SJSA1 (cell line): ENCODE data around the gene EFEMP1. TPM values are rescaled to one million over a fixed set of nuclear protein-coding genes. Genes with fewer than 3 reads are reported as not detected.

ENCODE experiments used
- DNase-seq, 2 experiments: peaks; one replicate each; pipeline ENCODE4 v3.0.0-alpha.2; 2015 to 2020; ENCODE audit warnings: low spot score in 2 of 2, low read depth in 1 of 2
- H3K27ac ChIP-seq: fragments of 250-450 bp; sonication (Bioruptor Pico); 2 replicates; pipeline ENCODE4 v1.5.1; 2020; ENCODE audit warnings: mild to moderate bottlenecking, moderate library complexity
- H3K27me3 ChIP-seq: fragments of 250-450 bp; sonication (Bioruptor Pico); replicated peaks from 2 replicates; pipeline ENCODE4 v1.5.1; 2020; ENCODE audit warnings: mild to moderate bottlenecking, moderate library complexity
- H3K36me3 ChIP-seq: fragments of 250-450 bp; sonication (Bioruptor Pico); 2 replicates; pipeline ENCODE4 v1.5.1; 2020; ENCODE audit warnings: mild to moderate bottlenecking
- H3K4me1 ChIP-seq: fragments of 250-450 bp; sonication (Bioruptor Pico); replicated peaks from 2 replicates; pipeline ENCODE4 v1.6.1; 2021; ENCODE audit warnings: mild to moderate bottlenecking
- H3K4me3 ChIP-seq: fragments of 250-450 bp; sonication (Bioruptor Pico); 2 replicates; pipeline ENCODE4 v1.5.1; 2020; ENCODE audit warnings: mild to moderate bottlenecking
- H3K9me3 ChIP-seq: fragments of 250-450 bp; sonication (Bioruptor Pico); replicated peaks from 2 replicates; pipeline ENCODE4 v1.5.1; 2020; ENCODE audit warnings: mild to moderate bottlenecking
- total RNA-seq: library from RNA; depleted of rRNA; stranded (reverse); fragments of >200 nt; shearing (Covaris generic); gene quantifications from 2 replicates; pipeline ENCODE4 v1.2.3, GENCODE V29; 2014

The EFEMP1 gene
- total RNA-seq, 1 experiment from 2014 or later = 287 TPM

DNA sequence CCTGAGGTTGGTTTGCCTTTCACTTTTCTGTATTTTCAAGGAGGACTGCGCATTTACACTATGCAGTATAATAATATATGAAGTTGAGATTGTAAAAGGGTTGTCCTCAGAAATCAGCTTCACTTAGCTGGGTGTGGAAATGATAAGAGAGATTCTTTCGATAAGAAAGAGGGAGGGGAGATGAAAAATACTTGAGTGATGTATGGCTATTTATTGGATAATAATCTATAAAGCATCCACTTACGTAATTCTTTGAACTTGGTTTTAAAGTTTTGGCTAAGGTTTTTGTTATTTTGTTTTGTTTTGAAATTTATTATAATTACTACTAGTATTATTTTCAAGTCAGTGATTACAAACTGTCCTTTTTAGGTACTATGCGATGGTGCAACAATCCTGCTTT, 40.6 kb downstream of the EFEMP1 start:
- no peaks in the 10 kb centered on the region for H3K9me3 ChIP-seq
- peaks cover 46% of the 10 kb centered on the region for H3K4me1 ChIP-seq
- DNase-seq = no peak
- no peak overlapping the region for H3K4me3 ChIP-seq
- H3K27ac ChIP-seq = no peak overlapping the region
- peaks cover 46% of the 10 kb centered on the region for H3K36me3 ChIP-seq
- H3K27me3 ChIP-seq = no peaks in the 10 kb centered on the region

GRCh38 chr2:55880416-55881143, 43.0 kb downstream of the EFEMP1 start:
- no peaks in the 10 kb centered on the region for H3K27me3 ChIP-seq
- DNase-seq = no peak
- peaks cover 33% of the 10 kb centered on the region for H3K4me1 ChIP-seq
- H3K9me3 ChIP-seq = no peaks in the 10 kb centered on the region
- H3K4me3 ChIP-seq = no peak overlapping the region
- H3K36me3 ChIP-seq = peaks cover 63% of the 10 kb centered on the region
- no peak overlapping the region for H3K27ac ChIP-seq

- Histone ChIP-seq H3K27ac (no peak overlapping the region), H3K4me1 (peaks cover 29% of the 10 kb centered on the region), H3K9me3 (no peaks in the 10 kb centered on the region), H3K36me3 (peaks cover 61% of the 10 kb centered on the region), H3K4me3 (no peak overlapping the region), H3K27me3 (no peaks in the 10 kb centered on the region)
- no peak for DNase-seq
Observed at GRCh38 chr2:55879976-55880375, 43.6 kb downstream of the EFEMP1 start.

GRCh38 chr2:55877087-55877436, 46.5 kb downstream of the EFEMP1 start:
- Histone ChIP-seq H3K4me3 (no peak overlapping the region), H3K27ac (no peak overlapping the region), H3K4me1 (peaks cover 12% of the 10 kb centered on the region; the same call in 1 of the 2 replicates), H3K27me3 (no peaks in the 10 kb centered on the region), H3K9me3 (no peaks in the 10 kb centered on the region), H3K36me3 (peaks cover 65% of the 10 kb centered on the region)
- no peak for DNase-seq

GRCh38 chr2:55876429-55877086, 47.0 kb downstream of the EFEMP1 start:
- Histone ChIP-seq H3K27me3 (no peaks in the 10 kb centered on the region), H3K27ac (no peak overlapping the region), H3K36me3 (peaks cover 65% of the 10 kb centered on the region), H3K9me3 (no peaks in the 10 kb centered on the region), H3K4me1 (peaks cover 12% of the 10 kb centered on the region; the same call in 1 of the 2 replicates), H3K4me3 (no peak overlapping the region)
- DNase-seq = no peak

DNA sequence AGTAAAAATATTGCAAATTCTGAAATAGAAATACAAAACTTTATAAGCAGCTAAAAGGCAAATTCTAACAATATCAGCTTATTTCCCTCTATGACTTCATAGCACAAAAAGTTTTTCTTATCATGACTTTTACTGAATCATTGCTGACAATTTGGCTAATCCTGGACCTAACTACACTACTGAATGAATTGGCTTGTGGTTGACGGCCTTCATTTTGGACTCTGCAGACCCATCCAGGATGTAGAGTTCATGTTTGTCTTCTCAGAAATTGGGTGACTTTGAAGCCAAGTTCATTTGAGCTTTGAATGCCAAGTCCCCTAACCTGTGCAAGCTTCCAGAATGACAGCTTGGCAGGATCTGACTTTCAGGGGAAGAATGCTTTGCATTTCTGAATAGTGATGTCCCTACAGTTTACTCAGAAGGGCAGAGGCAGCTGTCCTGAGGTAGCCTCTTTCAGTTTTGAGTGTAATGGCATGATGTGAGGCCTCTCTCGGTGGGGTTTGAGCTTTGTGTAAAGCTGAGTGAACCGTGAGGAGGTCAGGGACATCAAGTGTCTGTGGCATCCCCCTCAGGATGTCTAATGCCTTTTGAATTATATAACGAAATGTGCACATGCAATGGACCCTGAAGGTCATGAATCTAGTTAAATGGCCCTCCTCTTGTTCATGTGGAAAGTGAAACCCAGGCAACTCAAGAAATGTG, 48.0 kb downstream of the EFEMP1 start:
- peaks cover 61% of the 10 kb centered on the region for H3K36me3 ChIP-seq
- H3K9me3 ChIP-seq = no peaks in the 10 kb centered on the region
- H3K4me3 ChIP-seq = no peak overlapping the region
- H3K27me3 ChIP-seq = no peaks in the 10 kb centered on the region
- H3K27ac ChIP-seq = no peak overlapping the region; the same call in 1 of the 2 replicates
- no peak for DNase-seq
- H3K4me1 ChIP-seq = peaks cover 10% of the 10 kb centered on the region; the same call in 1 of the 2 replicates

GRCh38 chr2:55874338-55874737, 49.2 kb downstream of the EFEMP1 start:
- Histone ChIP-seq H3K36me3 (peaks cover 57% of the 10 kb centered on the region), H3K4me3 (no peak overlapping the region), H3K9me3 (no peaks in the 10 kb centered on the region), H3K4me1 (peaks cover 7% of the 10 kb centered on the region; the same call in 1 of the 2 replicates), H3K27ac (no peak overlapping the region), H3K27me3 (no peaks in the 10 kb centered on the region)
- DNase-seq = no peak

GRCh38 chr2:55871637-55872036, 51.9 kb downstream of the EFEMP1 start:
- Histone ChIP-seq H3K27ac (no peak overlapping the region), H3K4me1 (peaks cover 7% of the 10 kb centered on the region; the same call in 1 of the 2 replicates), H3K36me3 (peaks cover 40% of the 10 kb centered on the region)

GRCh38 chr2:55869637-55870325, 53.8 kb downstream of the EFEMP1 start:
- H3K9me3 ChIP-seq = no peaks in the 10 kb centered on the region
- no peaks in the 10 kb centered on the region for H3K27me3 ChIP-seq
- no peak overlapping the region for H3K27ac ChIP-seq
- no peak for DNase-seq
- H3K36me3 ChIP-seq = peaks cover 37% of the 10 kb centered on the region
- no peak overlapping the region for H3K4me3 ChIP-seq
- peaks cover 5% of the 10 kb centered on the region; the same call in 1 of the 2 replicates for H3K4me1 ChIP-seq

More at GRCh38 chr2:55871637-55872036, 51.9 kb downstream of the EFEMP1 start:
- DNase-seq = no peak
- Histone ChIP-seq H3K9me3 (no peaks in the 10 kb centered on the region), H3K27me3 (no peaks in the 10 kb centered on the region), H3K4me3 (no peak overlapping the region)

DNA sequence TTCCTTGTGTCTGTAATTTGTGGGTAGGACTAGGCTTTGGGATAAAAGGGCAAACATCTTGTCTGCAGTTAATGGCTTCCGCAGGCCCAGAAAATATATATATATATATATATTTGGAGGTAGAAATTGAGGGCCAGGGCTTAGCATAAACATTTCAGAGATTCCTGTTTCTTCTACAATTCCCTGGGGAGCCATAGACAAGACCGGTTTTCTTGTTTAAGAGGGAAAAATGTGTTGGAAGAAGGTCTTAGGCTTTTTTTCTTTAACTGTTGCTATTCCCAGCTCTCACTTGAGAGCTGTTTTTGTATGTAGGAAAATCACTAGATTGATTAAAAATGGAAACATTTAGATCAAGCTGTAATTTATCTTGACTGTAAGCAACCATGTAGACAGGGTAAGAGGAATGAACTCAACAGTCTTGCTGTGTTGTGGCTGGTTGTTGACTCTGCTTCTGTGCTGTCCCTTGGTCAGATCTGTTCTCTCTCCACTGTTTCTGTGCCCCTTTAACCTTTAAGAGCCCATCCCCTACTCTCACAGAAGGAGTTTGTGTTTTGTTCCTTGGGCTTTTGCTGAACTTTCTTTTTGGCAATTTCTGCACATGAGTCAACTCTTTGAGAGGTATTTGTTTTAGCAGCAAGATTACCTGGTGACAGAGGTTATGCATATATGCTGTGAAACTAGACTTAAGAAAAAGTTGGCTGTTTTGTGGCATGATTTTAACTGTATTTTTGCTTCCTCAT, 58.3 kb downstream of the EFEMP1 start:
- Histone ChIP-seq H3K4me1 (peaks cover 27% of the 10 kb centered on the region), H3K27me3 (no peaks in the 10 kb centered on the region), H3K4me3 (no peak overlapping the region), H3K27ac (peak overlapping the region; percentile 22; the same call in 1 of the 2 replicates), H3K36me3 (peaks cover 17% of the 10 kb centered on the region), H3K9me3 (no peaks in the 10 kb centered on the region)
- no peak for DNase-seq

DNA sequence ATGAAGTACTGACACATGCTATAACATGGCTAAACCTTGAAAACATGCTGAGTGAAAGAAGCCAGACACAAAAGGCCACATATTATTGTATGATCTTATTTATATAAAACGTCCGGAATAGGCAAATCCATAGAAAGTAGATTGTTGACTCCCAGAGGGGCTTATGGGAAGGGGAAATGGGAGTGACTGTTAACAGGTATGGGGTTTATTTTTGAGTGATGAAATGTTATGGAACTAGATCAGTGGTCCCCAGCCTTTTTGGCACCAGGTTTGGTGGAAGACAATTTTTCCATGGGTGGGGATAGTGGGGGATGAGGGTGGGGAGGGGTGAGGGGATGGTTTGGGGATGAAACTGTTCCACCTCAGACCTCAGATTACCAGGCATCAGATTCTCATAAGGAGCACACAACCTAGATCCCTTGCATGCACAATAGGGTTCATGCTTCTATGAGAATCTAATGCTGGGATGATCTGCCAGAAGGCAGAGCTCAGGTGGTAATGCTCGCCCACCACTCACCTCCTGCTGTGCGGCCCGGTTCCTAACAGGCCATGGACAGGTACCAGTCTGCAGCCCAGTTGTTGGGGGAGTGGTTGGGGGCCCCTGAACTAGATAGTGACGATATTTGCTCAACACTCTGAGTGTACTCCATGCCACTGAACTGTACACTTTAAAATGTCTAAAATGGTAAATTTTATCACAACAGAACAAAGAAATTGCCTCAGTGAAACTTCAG, 59.1 kb downstream of the EFEMP1 start:
- Histone ChIP-seq H3K27ac (no peak overlapping the region), H3K27me3 (no peaks in the 10 kb centered on the region), H3K4me3 (no peak overlapping the region), H3K4me1 (peaks cover 27% of the 10 kb centered on the region), H3K36me3 (peaks cover 12% of the 10 kb centered on the region), H3K9me3 (no peaks in the 10 kb centered on the region)
- DNase-seq = no peak

DNA sequence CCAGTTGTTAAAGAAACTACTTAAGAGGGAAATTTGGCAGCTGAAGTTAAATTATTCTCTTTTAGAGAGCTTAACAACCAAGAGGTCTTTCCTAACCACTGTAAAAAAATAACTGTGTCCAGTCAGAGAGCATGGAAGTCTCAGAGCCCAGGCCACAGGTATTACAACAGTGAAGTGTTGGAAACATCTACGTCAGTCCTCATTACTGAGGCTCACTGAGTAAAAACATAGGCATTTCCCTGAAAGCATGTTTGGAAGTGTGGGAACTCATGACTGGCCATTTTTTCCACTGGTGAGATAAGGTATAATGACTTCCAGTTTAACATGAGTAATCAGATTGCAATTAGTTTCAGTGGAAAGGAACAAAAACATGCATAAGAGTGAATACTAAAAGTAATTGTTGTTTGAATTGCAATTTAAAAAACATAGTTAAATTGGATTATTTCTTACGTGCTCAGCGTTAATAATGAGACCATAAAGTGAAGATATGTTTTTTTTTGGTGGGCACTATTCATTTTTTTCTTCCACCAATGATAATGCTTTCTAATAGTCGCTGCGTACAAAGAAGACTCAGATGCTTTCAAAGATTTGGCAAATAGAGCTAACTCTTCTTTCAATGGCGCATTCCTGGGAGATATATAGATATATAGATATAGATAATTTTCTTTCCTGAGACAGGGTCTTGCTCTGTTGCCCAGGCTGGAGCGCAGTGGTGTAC, 60.8 kb downstream of the EFEMP1 start:
- peak; percentile 87 to 95 for DNase-seq
- Histone ChIP-seq H3K36me3 (peaks cover 11% of the 10 kb centered on the region), H3K4me1 (peaks cover 28% of the 10 kb centered on the region), H3K4me3 (no peak overlapping the region), H3K9me3 (no peaks in the 10 kb centered on the region), H3K27me3 (no peaks in the 10 kb centered on the region), H3K27ac (peak overlapping the region; percentile 97)
